HEK293 (cell line): ENCODE data around the gene PPP1R9B.

Experiments
- BCL11B ChIP-seq: fragments of 450-650 bp; formaldehyde crosslinking; IDR thresholded peaks from 2 replicates; pipeline ENCODE4 v1.5.1; 2016; ENCODE audit warnings: low read depth, missing biosample characterization, missing genetic modification characterization
- EGR2 ChIP-seq: fragments of 450-650 bp; formaldehyde crosslinking; IDR thresholded peaks from 2 replicates; pipeline ENCODE4 v1.5.1; 2016; ENCODE audit warnings: low read depth, missing biosample characterization, missing genetic modification characterization
- KLF8 ChIP-seq: fragments of 450-650 bp; formaldehyde crosslinking; IDR thresholded peaks from 2 replicates; pipeline ENCODE4 v1.5.1; 2016; ENCODE audit warnings: missing biosample characterization, missing genetic modification characterization
- PRDM10 ChIP-seq: fragments of 450-650 bp; formaldehyde crosslinking; IDR thresholded peaks from 2 replicates; pipeline ENCODE4 v1.5.1; 2016; ENCODE audit warnings: missing biosample characterization, missing genetic modification characterization
- SALL2 ChIP-seq: fragments of 450-650 bp; formaldehyde crosslinking; IDR thresholded peaks from 2 replicates; pipeline ENCODE4 v1.5.0; 2017; ENCODE audit warnings: missing biosample characterization, mild to moderate bottlenecking, missing genetic modification characterization, borderline replicate concordance
- ZBTB17 ChIP-seq: fragments of 450-650 bp; formaldehyde crosslinking; IDR thresholded peaks from 2 replicates; pipeline ENCODE4 v1.5.1; 2016; ENCODE audit warnings: missing biosample characterization, missing genetic modification characterization
- ZBTB7A ChIP-seq: fragments of 450-650 bp; formaldehyde crosslinking; IDR thresholded peaks from 2 replicates; pipeline ENCODE4 v1.5.1; 2016; ENCODE audit warnings: low read depth, missing biosample characterization, missing genetic modification characterization
- ZNF23 ChIP-seq: fragments of 450-650 bp; formaldehyde crosslinking; IDR thresholded peaks from 2 replicates; pipeline ENCODE4 v1.5.1; 2016; ENCODE audit warnings: missing biosample characterization, missing genetic modification characterization, borderline replicate concordance
- ZNF239 ChIP-seq: fragments of 450-650 bp; formaldehyde crosslinking; IDR thresholded peaks from 2 replicates; pipeline ENCODE4 v1.5.1; 2016; ENCODE audit warnings: missing biosample characterization, missing genetic modification characterization
- ZNF391 ChIP-seq: fragments of 450-650 bp; formaldehyde crosslinking; IDR thresholded peaks from 2 replicates; pipeline ENCODE4 v1.5.1; 2016; ENCODE audit warnings: low read depth, missing biosample characterization, missing genetic modification characterization, borderline replicate concordance
- ZNF394 ChIP-seq: fragments of 450-650 bp; formaldehyde crosslinking; IDR thresholded peaks from 2 replicates; pipeline ENCODE4 v1.5.1; 2016; ENCODE audit warnings: missing biosample characterization, missing genetic modification characterization, mild to moderate bottlenecking, moderate library complexity, borderline replicate concordance
- ZNF549 ChIP-seq: fragments of 450-650 bp; IDR thresholded peaks from 2 replicates; pipeline ENCODE4 v1.5.1; 2018; ENCODE audit warnings: missing biosample characterization, missing genetic modification characterization, mild to moderate bottlenecking, inconsistent platforms, moderate library complexity
- ZNF561 ChIP-seq: fragments of 450-650 bp; IDR thresholded peaks from 2 replicates; pipeline ENCODE4 v1.5.1; 2018; ENCODE audit warnings: missing biosample characterization, missing genetic modification characterization, borderline replicate concordance
- ZNF596 ChIP-seq: fragments of 450-650 bp; IDR thresholded peaks from 2 replicates; pipeline ENCODE4 v1.5.0; 2018; ENCODE audit warnings: missing biosample characterization, mild to moderate bottlenecking, missing genetic modification characterization, moderate library complexity
- ZNF639 ChIP-seq: fragments of 450-650 bp; formaldehyde crosslinking; IDR thresholded peaks from 2 replicates; pipeline ENCODE4 v1.5.1; 2016; ENCODE audit warnings: missing biosample characterization, missing genetic modification characterization
- ZNF76 ChIP-seq: fragments of 450-650 bp; formaldehyde crosslinking; IDR thresholded peaks from 2 replicates; pipeline ENCODE4; 2016; ENCODE audit warnings: low read depth, missing biosample characterization, missing genetic modification characterization, borderline replicate concordance
- ZNF785 ChIP-seq: fragments of 450-650 bp; formaldehyde crosslinking; IDR thresholded peaks from 2 replicates; pipeline ENCODE4 v1.5.1; 2016; ENCODE audit warnings: missing biosample characterization, missing genetic modification characterization
- TF ChIP-seq, protein P1 (sequence below): fragments of 450-650 bp; formaldehyde crosslinking; IDR thresholded peaks from 2 replicates; pipeline ENCODE4 v1.5.1; 2016; ENCODE audit warnings: missing biosample characterization, missing genetic modification characterization
- TF ChIP-seq, protein P2 (sequence below): fragments of 450-650 bp; formaldehyde crosslinking; IDR thresholded peaks from 2 replicates; pipeline ENCODE4 v1.5.1; 2016; ENCODE audit warnings: missing biosample characterization, missing genetic modification characterization
- TF ChIP-seq, protein P3 (sequence below): fragments of 450-650 bp; formaldehyde crosslinking; optimal IDR thresholded peaks from 2 replicates; pipeline ENCODE3; 2016; ENCODE audit warnings: missing biosample characterization, mild to moderate bottlenecking, missing genetic modification characterization
- TF ChIP-seq, protein P4 (sequence below): fragments of 450-650 bp; formaldehyde crosslinking; IDR thresholded peaks from 2 replicates; pipeline ENCODE4 v1.5.1; 2016; ENCODE audit warnings: missing biosample characterization, missing genetic modification characterization, borderline replicate concordance

PPP1R9B gene

GRCh38 chr17:50169121-50169764 is 18.8 kb upstream of the PPP1R9B start (continued):
- TF ChIP-seq ZNF596 (tag by site-specific recombination), result no peak
- TF ChIP-seq ZBTB17 (tag by site-specific recombination), result peak; percentile 79
- no peak for TF ChIP-seq ZNF549 (tag by site-specific recombination)
- TF ChIP-seq, protein P1, sequence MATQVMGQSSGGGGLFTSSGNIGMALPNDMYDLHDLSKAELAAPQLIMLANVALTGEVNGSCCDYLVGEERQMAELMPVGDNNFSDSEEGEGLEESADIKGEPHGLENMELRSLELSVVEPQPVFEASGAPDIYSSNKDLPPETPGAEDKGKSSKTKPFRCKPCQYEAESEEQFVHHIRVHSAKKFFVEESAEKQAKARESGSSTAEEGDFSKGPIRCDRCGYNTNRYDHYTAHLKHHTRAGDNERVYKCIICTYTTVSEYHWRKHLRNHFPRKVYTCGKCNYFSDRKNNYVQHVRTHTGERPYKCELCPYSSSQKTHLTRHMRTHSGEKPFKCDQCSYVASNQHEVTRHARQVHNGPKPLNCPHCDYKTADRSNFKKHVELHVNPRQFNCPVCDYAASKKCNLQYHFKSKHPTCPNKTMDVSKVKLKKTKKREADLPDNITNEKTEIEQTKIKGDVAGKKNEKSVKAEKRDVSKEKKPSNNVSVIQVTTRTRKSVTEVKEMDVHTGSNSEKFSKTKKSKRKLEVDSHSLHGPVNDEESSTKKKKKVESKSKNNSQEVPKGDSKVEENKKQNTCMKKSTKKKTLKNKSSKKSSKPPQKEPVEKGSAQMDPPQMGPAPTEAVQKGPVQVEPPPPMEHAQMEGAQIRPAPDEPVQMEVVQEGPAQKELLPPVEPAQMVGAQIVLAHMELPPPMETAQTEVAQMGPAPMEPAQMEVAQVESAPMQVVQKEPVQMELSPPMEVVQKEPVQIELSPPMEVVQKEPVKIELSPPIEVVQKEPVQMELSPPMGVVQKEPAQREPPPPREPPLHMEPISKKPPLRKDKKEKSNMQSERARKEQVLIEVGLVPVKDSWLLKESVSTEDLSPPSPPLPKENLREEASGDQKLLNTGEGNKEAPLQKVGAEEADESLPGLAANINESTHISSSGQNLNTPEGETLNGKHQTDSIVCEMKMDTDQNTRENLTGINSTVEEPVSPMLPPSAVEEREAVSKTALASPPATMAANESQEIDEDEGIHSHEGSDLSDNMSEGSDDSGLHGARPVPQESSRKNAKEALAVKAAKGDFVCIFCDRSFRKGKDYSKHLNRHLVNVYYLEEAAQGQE, result peak; percentile 56
- TF ChIP-seq, protein P2, sequence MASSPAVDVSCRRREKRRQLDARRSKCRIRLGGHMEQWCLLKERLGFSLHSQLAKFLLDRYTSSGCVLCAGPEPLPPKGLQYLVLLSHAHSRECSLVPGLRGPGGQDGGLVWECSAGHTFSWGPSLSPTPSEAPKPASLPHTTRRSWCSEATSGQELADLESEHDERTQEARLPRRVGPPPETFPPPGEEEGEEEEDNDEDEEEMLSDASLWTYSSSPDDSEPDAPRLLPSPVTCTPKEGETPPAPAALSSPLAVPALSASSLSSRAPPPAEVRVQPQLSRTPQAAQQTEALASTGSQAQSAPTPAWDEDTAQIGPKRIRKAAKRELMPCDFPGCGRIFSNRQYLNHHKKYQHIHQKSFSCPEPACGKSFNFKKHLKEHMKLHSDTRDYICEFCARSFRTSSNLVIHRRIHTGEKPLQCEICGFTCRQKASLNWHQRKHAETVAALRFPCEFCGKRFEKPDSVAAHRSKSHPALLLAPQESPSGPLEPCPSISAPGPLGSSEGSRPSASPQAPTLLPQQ (tag by site-specific recombination), result peak; percentile 55
- 0 out of 2 replicates have a peak, but pooled peaks have one; percentile 38 for TF ChIP-seq ZNF785 (tag by site-specific recombination)
- peak; percentile 94 for TF ChIP-seq ZBTB7A (tag by site-specific recombination)
- TF ChIP-seq, protein P3, sequence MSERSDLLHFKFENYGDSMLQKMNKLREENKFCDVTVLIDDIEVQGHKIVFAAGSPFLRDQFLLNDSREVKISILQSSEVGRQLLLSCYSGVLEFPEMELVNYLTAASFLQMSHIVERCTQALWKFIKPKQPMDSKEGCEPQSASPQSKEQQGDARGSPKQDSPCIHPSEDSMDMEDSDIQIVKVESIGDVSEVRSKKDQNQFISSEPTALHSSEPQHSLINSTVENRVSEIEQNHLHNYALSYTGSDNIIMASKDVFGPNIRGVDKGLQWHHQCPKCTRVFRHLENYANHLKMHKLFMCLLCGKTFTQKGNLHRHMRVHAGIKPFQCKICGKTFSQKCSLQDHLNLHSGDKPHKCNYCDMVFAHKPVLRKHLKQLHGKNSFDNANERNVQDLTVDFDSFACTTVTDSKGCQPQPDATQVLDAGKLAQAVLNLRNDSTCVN (tag by site-specific recombination), result peak; percentile 30
- TF ChIP-seq BCL11B (tag by site-specific recombination), result peak; percentile 84
- no peak for TF ChIP-seq ZNF23 (tag by site-specific recombination)
- peak; percentile 33; the same call in 1 of the 2 replicates for TF ChIP-seq ZNF76 (tag by site-specific recombination)
- TF ChIP-seq ZNF394 (tag by site-specific recombination), result 0 out of 2 replicates have a peak, but pooled peaks have one; percentile 33
- peak; percentile 89 for TF ChIP-seq KLF8
- TF ChIP-seq, protein P4, sequence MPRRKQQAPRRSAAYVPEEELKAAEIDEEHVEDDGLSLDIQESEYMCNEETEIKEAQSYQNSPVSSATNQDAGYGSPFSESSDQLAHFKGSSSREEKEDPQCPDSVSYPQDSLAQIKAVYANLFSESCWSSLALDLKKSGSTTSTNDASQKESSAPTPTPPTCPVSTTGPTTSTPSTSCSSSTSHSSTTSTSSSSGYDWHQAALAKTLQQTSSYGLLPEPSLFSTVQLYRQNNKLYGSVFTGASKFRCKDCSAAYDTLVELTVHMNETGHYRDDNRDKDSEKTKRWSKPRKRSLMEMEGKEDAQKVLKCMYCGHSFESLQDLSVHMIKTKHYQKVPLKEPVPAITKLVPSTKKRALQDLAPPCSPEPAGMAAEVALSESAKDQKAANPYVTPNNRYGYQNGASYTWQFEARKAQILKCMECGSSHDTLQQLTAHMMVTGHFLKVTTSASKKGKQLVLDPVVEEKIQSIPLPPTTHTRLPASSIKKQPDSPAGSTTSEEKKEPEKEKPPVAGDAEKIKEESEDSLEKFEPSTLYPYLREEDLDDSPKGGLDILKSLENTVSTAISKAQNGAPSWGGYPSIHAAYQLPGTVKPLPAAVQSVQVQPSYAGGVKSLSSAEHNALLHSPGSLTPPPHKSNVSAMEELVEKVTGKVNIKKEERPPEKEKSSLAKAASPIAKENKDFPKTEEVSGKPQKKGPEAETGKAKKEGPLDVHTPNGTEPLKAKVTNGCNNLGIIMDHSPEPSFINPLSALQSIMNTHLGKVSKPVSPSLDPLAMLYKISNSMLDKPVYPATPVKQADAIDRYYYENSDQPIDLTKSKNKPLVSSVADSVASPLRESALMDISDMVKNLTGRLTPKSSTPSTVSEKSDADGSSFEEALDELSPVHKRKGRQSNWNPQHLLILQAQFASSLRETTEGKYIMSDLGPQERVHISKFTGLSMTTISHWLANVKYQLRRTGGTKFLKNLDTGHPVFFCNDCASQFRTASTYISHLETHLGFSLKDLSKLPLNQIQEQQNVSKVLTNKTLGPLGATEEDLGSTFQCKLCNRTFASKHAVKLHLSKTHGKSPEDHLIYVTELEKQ (tag by site-specific recombination), result peak; percentile 35; the same call in 1 of the 2 replicates
- TF ChIP-seq ZNF561 (tag by site-specific recombination), result no peak
- 0 out of 2 replicates have a peak, but pooled peaks have one; percentile 79 for TF ChIP-seq SALL2 (tag by site-specific recombination)
- TF ChIP-seq ZNF391 (tag by site-specific recombination), result peak; percentile 82; the same call in 1 of the 2 replicates
- TF ChIP-seq PRDM10, result peak; percentile 47; the same call in 1 of the 2 replicates
- 0 out of 2 replicates have a peak, but pooled peaks have one; percentile 27 for TF ChIP-seq ZNF239 (tag by site-specific recombination)
- TF ChIP-seq ZNF639 (tag by site-specific recombination), result peak; percentile 89
- TF ChIP-seq EGR2 (tag by site-specific recombination), result peak; percentile 48; the same call in 1 of the 2 replicates
